Psoas muscle (tissue), 8 donors: ENCODE measurements around the gene CRYBB3. TPM values are rescaled to one million over a fixed set of nuclear protein-coding genes. Genes with fewer than 3 reads are reported as not detected.

ENCODE experiments used
- ATAC-seq, 4 donors: fragments of 200-7000 bp; cut with Tn5 transposase; one replicate each; pipeline ENCODE4 v1.9.1; 2020; ENCODE audit warnings: moderate library complexity in 3 of 4, mild to moderate bottlenecking in 2 of 4
- DNase-seq, 2 donors: peaks; one replicate each; pipeline ENCODE4 v3.0.0-alpha.2; 2020
- H3K27ac ChIP-seq: fragments of 200-600 bp; one replicate; pipeline ENCODE4 v1.8.0; 2022
- H3K27me3 ChIP-seq, 3 donors: fragments of 200-600 bp in 1 of 3; one replicate each; pipeline versions ENCODE4 v1.6.1 to v1.8.0; 2013 to 2022; ENCODE audit warnings: low read length in 2 of 3, mild to moderate bottlenecking in 2 of 3, moderate library complexity in 1 of 3; ENCODE audit not compliant: insufficient read depth in 3 of 3
- H3K36me3 ChIP-seq, 2 donors: fragments of 200-600 bp in 1 of 2; one replicate each; pipeline versions ENCODE4 v1.6.1 to v1.8.0; 2013 to 2022; ENCODE audit warnings: low read depth in 1 of 2, mild to moderate bottlenecking in 1 of 2, moderate library complexity in 1 of 2; ENCODE audit not compliant: insufficient read depth in 1 of 2
- H3K4me1 ChIP-seq: fragments of 200-600 bp; one replicate; pipeline ENCODE4 v1.8.0; 2022
- H3K4me3 ChIP-seq: fragments of 200-600 bp; one replicate; pipeline ENCODE4 v1.8.0; 2022; ENCODE audit warnings: mild to moderate bottlenecking
- H3K9me3 ChIP-seq: fragments of 200-600 bp; one replicate; pipeline ENCODE4 v1.8.0; 2022
- WGBS, 3 donors: extraction: QIAGEN DNeasy Blood & Tissue Kit; methylation state at CpG; one replicate each; pipeline versions ENCODE4 v1.1.6 to v1.1.7; 2013; 5-methylcytosine and 5-hydroxymethylcytosine counted together
- intact Hi-C, 2 donors: fragments of 100-400 bp; cut with DNase I; formaldehyde crosslinking; loops; one replicate each; pipeline versions ENCODE4 v1.11.0 to v1.14.2; 2022
- polyA plus RNA-seq, 3 donors: library from polyadenylated mRNA; stranded (reverse); fragments of 200-250 nt; gene quantifications; one replicate each; pipeline ENCODE4 v1.2.3, GENCODE V29; 2013
- total RNA-seq, 4 donors: library from RNA; stranded (reverse); fragmentation: NEBNext Ultra II Directional in 2 of 4; extraction: Animal tissue kit (Norgen Biotek cat#: 25700) in 2 of 4; gene quantifications; one replicate each; pipeline versions ENCODE4 v1.2.1 to v1.2.4, GENCODE V29; 2021 to 2023
- TF ChIP-seq, protein P1 (sequence below): fragments of 200-600 bp; IDR thresholded peaks from one replicate; pipeline ENCODE4 v1.8.0; 2022; ENCODE audit warnings: antibody characterized with exemption
- donor health status: healthy with polysubstance abuse.
- donor health status: DM: no; HTN: no; CAD: no; lungs with moderate emphysema.
- donor health status: Bipolar disorder and iron deficiency.
- donor health status: healthy.
- donor health status: DM: yes; HTN: yes; CAD: no.
- donor health status: DM: no; HTN: no; CAD: no.
- donor health status: DM: no; HTN: no; CAD: no.
- donor health status: DM: yes; HTN: yes; CAD: no.

Gene CRYBB3
- total and polyA plus RNA-seq, 7 donors: 0.07 to 0.68 (median 0.30) TPM; not detected in 3

DNA sequence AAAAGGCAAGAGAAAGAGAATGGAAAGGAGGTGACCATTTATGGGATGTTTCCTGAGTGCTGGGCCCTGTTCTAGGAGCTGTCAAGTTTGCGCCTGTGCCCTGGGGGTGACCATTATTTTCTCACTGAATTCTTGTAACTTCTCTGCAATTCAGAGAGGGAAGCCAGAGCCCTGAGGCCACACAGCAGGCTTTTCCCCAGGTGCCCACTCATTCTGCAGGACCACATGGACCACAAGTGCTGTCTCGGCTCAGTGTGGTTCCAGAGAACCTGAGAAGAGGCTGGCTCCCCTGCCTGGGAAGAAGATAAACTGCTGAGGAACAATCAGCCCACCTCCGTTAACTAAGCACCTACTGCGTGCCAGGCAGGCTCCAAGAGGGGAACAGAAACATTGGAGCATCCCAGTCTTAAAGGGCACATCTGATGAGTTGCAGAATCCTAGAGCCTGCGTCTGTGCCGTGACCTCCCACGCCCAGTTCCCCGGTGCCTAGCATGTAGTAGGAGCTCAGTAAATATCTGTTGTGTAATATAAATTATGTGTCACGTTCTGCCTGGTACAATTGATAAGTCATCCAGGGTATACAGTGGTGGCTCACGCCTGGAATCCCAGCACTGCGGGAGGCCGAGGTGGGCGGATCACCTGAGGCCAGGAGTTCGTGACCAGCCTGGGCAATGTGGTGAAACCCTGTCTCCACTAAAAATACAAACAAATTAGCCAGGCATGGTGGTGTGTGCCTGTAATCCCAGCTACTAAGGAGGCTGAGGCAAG is 31.6 kb upstream of the CRYBB3 start:
- intact Hi-C loops: no loop called here
- Histone ChIP-seq H3K27me3 (no peaks in the 10 kb centered on the region), H3K4me3 (no peak overlapping the region), H3K9me3 (no peaks in the 10 kb centered on the region), H3K27ac (no peak overlapping the region), H3K4me1 (peaks cover 10% of the 10 kb centered on the region), H3K36me3 (peaks cover 0 to 7% of the 10 kb centered on the region in 2 donors)
- TF ChIP-seq, protein P1, sequence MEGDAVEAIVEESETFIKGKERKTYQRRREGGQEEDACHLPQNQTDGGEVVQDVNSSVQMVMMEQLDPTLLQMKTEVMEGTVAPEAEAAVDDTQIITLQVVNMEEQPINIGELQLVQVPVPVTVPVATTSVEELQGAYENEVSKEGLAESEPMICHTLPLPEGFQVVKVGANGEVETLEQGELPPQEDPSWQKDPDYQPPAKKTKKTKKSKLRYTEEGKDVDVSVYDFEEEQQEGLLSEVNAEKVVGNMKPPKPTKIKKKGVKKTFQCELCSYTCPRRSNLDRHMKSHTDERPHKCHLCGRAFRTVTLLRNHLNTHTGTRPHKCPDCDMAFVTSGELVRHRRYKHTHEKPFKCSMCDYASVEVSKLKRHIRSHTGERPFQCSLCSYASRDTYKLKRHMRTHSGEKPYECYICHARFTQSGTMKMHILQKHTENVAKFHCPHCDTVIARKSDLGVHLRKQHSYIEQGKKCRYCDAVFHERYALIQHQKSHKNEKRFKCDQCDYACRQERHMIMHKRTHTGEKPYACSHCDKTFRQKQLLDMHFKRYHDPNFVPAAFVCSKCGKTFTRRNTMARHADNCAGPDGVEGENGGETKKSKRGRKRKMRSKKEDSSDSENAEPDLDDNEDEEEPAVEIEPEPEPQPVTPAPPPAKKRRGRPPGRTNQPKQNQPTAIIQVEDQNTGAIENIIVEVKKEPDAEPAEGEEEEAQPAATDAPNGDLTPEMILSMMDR: no peak
- ATAC-seq: no peak
- 88 to 93% (median 93%) methylated on average over 14 of the region's 14 CpGs for WGBS, 3 donors
- DNase-seq: no peak

DNA sequence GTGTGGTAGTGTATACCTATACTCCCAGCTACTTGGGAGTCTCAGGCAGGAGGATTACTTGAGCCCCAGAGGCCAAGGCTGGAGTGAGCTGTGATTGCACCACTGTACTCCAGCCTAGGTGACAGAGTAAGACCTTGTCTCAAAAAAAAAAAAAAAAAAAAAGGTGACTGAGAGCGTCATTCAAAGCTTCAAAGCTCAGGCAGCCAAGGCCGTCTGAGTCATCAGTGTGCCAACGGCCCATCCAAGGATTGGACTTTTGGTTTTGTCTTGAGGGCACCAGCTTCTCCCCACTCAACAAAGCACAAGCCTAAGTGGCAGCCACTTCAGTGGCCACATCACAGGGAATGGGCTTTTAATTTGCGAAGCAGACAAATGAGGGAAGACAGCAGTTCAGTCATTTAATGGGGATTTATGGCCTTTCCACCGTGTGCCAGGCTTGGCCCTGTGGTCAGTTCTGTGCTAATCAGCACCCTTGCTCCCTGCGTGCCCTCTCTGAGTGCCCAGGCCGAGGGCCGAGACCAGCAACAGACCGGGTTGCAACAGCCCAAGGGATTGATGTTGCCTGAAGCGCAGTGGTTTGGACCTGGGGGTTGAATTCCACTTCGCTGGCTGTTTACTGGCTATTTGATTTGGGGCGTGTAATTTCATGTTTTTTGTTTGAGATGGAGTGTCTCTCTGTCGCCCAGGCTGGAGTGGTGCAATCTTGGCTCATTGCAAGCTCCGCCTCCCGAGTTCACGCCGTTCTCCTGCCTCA is 30.2 kb upstream of the CRYBB3 start:
- DNase-seq (no peak), ATAC-seq (peak in 2 of 4 donors; percentile 32 to 38)
- Histone ChIP-seq H3K4me3 (no peak overlapping the region), H3K27me3 (no peaks in the 10 kb centered on the region), H3K36me3 (peaks cover 0 to 18% of the 10 kb centered on the region in 2 donors), H3K9me3 (no peaks in the 10 kb centered on the region), H3K4me1 (peaks cover 5% of the 10 kb centered on the region), H3K27ac (no peak overlapping the region)
- intact Hi-C loops: no loop called here
- 82 to 86% (median 82%) methylated on average over 17 of the region's 17 CpGs for WGBS, 3 donors
- TF ChIP-seq, protein P1: no peak

DNA sequence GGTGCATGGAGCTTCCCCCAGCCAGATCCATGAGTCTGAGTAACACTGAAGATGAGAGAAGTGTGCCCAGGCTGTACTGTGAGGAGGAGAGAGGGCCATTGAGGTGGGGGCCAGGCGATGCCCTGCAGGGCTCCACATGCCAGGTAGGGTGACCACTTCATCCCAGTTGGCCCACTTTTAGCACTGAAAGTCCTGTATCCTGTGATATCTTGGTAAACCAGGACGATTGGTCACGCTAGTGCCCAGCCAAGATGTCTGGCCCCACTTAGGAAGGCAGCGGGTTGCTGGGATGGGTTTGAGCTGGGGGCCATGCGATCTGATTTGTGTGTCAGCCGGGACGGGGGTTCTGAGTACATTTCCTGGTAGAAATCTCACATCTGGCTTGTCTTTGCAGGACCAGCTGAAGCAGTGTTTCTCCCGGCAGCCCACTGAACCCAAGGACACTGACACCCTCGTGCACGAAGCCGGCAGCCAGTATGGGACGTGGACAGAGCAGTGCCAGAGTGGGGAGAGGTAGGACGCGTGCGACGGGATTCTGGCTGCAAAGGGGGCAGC is 29.2 kb upstream of the CRYBB3 start:
- TF ChIP-seq, protein P1: no peak
- Histone ChIP-seq H3K36me3 (peaks cover 0 to 29% of the 10 kb centered on the region in 2 donors), H3K4me3 (no peak overlapping the region), H3K27ac (no peak overlapping the region), H3K4me1 (no peaks in the 10 kb centered on the region), H3K9me3 (no peaks in the 10 kb centered on the region), H3K27me3 (no peaks in the 10 kb centered on the region)
- WGBS, 3 donors: 84 to 86% (median 84%) methylated on average over 16 of the region's 16 CpGs
- DNase-seq (no peak), ATAC-seq (no peak)
- intact Hi-C loops: no loop called here

DNA sequence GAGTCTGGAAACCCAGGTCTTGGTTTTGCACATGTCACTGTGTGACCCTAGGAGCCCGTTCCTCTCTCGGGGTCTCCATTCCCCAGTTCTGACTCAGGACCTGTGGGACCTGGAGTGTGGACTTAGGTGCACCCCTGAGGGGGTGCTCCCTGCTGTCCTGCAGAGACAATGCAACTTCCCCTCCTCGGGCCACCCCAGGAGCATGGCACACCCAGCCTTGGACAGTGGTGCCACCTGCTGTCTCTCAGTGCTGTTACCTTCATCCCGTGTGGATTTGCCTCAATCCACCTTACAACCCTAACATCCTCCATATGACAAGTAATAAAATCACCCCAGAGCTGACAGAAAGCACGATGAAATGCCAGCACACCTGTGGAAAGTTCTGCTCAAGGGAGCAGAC is 27.5 kb upstream of the CRYBB3 start:
- 45 to 60% (median 52%) methylated on average over 5 of the region's 5 CpGs for WGBS, 3 donors
- Histone ChIP-seq H3K27ac (no peak overlapping the region), H3K4me3 (no peak overlapping the region), H3K27me3 (no peaks in the 10 kb centered on the region), H3K9me3 (no peaks in the 10 kb centered on the region), H3K4me1 (no peaks in the 10 kb centered on the region), H3K36me3 (peaks cover 0 to 45% of the 10 kb centered on the region in 2 donors)
- ATAC-seq (peak in 3 of 4 donors; percentile 82 to 90 (median 83)), DNase-seq (peak in 1 of 2 donors; percentile 46)
- intact Hi-C loops: loop anchor here in 1 of 2 donors (1.0 kb wide), 1 partner anchor 61 kb away; no protein-coding TSS in a partner anchor
- TF ChIP-seq, protein P1: peak; percentile 64
